GM19025 (cell line): ENCODE measurements around the gene MAGI1.

Experiments used
- ATAC-seq: cut with Tn5 transposase; IDR thresholded peaks from one replicate; pipeline ENCODE4 v1.9.1; 2021; ENCODE audit warnings: mild to moderate bottlenecking, low read depth, moderate library complexity; ENCODE audit not compliant: unreplicated experiment

MAGI1 gene

DNA sequence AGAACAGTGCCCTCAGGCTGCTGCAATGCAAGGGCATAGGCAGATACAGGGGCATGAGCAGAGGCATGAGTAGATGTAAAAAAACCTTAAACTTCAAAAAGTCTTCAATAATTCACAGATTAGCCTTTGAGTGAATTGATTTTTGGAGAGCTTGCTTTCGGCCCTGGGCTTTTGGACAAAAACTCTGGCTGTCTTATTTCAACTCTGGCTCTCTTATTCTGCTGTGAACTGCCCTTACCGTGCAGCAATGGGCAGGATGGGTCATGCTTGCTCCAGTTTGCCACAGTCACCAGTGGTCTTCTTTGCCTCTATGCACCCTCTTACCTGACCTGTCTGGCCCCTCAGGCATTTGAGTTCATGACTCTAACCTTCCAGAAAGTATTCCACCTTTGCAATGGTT is 555.7 kb downstream of the MAGI1 start:
- ATAC-seq, result no peak

DNA sequence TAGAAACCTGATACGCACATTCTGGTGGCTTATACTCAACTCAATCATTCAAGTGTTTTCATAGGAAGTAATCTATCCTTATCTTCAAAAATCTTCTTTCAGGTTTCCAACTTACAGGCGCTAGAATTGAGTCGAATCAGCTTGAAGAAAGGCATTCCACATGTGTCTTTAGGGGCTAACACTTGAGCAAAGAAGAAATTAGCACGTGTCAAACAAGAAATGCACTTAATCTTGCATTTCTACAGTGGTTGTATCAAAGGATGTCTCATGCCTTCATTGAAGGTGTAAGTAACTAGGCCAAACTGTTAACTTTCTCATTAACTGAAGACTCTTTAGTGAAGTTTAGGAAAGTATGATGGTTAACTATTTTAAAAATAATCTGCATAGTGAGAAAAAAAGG is 557.6 kb downstream of the MAGI1 start:
- no peak for ATAC-seq

DNA sequence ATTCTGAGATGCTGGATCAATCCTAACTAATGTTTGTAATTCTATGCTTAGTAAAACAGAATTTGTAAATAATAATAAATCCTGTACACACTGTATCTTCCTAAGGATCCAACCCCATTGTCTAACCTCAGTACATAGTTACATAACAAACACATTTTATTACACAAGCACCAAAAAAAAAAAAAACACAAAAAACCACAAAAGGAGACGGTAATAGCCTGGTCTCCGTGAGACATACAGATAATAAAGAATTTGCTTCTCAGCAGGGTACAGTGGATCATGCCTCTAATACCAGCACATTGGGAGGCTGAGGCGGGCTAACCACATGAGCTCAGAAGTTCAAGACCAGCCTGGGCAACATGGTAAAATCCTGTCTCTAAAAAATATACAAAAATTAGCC is 558.7 kb downstream of the MAGI1 start:
- no peak for ATAC-seq

DNA sequence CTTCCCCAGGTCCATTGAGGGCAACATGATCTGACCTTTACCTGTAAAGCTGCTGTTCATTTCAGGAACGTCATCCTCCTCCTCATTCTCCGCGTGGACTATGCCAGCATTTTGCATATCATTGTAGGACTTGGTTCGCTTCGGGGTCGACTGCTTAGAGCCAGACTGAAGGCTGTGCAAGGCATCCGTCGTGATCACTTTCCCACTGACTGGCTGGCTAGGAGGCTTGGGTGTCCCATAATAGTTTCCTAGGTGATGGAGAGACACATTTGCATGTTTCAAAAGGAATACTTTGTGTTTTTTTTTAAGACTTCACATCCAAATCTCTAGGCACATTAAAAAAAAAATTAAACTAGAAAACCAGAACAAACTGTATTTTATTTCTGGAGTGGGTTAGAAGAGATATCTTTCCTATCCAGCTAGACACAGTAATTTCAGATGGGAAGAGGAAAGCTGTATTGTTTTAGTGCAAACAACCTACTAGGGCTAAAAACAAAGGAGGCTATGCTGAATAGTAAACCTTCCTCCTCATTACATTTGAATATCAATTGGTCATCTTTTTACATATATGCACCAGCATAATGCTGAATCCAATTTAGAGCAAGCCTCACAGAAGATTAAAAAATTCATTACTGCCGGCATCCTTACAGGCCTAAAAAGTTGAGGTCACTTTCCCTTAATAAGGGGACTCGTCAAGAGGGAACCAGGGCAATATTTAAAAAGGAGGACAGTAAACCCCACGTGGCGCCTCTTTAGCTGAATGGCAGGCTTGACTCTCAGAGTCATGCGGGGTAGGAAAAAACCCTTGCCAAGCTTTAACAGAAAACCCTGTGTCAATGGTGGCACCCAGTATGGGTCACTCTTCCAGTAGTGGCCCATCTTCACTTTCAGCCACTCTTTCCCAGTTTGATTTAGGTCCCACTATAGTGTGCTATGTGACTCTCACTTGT is 559.9 kb downstream of the MAGI1 start:
- no peak for ATAC-seq

DNA sequence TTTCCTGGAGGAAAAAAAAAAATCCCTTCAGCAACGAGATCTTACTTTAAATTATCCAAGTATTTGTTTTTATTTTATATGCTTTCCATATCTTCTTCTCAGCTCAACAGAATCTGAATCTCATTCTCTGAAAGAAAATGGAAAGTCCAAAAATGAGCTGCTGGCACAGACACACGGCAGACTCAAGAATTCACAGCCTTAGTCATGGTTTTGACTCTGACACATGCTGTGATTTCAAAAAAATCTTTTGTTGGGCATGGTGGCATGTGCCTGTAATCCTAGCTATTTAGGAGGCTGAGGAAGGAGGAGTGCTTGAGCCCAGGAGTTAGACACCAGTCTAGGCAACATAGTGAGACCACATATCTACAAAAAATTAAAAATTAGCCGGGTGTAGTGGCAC is 565.0 kb downstream of the MAGI1 start:
- ATAC-seq, result no peak

DNA sequence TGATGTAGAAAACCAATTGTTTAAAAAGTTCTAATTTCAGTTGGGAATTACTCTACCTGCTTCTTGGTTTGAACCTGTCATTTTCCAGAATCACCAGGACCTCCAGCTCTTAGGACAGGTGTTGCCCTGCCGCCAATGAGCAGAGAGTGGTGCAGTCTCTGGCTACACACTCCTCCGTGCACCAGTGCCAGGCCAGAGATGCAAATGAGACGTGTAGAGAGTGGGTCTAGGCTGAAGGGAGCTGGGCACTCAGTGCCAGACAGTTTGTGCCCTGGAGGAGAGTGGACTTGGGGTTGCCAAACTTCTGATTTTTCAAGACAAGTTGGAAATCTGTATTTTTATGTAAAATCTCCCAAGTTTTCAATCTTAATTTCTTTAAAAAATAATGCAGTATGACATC is 566.2 kb downstream of the MAGI1 start:
- ATAC-seq, result no peak

DNA sequence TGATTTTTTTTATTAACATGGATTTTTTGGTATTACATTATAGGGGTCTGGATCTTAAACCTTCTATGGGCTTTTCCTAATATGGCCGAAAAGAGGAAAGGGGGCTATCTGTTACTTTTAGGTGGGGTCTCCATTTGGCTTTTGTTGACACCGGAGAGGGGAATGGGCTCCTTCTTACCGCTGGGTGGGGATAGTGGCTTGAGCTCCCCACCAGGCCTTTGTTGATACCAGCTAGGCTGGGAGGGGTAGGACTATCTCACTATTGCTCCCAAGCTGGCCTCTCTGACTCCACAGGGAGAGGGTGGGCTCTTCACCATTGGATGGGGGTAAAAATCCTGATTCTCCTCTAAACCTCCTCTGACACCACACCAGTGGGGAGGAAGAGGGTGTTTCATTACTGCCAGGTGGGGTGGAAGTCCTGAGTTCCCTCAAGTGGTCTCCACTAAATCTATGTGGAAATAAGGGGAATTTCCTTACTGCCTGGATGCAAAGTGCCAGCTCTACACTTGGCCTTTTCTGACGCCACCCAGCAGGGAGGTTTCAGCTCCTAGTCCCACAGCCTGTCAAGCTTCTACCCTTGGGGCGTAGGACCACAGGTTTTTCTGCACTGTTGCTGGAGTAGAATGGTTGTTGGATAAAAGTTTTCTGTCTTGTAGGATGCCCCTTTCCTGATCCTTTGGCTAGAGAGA is 572.3 kb downstream of the MAGI1 start:
- ATAC-seq, result no peak

DNA sequence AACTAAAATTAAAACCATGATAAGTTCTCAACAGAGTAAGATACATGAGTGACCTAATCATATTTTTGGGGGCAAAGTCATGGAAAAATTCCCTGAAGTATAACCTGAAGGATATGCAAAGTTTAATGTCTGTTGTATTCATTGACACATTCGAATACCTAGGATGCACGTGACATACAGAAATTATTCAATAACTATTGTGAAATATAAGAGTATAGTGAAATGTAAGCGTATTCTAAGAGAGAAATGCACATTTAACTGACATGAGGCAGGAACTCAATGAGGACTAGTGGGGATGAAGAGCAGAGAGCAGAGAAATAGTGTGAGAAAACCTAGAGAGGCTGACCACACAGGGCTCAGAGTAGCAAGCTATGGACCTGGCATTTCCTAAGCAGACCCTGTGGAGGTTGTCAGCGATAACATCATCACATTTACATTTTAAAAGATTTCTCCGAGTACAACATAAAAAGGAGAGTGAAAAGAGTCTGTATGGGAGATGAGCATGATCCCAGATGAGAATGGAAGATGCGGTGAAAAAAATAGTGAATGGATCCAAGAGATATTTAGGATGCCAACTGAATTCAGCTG is 588.8 kb downstream of the MAGI1 start:
- no peak for ATAC-seq

DNA sequence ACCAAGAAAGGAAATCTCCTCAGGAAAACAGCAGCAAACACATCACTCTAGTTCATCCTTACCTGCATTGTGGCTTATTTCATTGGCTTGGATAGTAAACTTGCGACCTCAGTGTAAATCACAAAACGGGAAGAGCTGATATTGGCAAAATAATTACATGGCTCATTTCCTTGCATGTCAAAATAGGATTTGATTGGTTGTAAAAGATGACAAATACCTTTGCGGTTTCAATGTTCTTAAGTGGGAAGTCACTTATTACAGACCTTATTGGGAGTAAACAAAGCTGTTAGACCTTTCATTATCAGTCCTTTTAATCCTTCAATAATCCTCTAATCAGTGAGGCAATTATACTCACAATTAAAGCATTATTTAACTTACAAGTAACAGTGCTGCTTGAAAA is 590.6 kb downstream of the MAGI1 start:
- no peak for ATAC-seq

DNA sequence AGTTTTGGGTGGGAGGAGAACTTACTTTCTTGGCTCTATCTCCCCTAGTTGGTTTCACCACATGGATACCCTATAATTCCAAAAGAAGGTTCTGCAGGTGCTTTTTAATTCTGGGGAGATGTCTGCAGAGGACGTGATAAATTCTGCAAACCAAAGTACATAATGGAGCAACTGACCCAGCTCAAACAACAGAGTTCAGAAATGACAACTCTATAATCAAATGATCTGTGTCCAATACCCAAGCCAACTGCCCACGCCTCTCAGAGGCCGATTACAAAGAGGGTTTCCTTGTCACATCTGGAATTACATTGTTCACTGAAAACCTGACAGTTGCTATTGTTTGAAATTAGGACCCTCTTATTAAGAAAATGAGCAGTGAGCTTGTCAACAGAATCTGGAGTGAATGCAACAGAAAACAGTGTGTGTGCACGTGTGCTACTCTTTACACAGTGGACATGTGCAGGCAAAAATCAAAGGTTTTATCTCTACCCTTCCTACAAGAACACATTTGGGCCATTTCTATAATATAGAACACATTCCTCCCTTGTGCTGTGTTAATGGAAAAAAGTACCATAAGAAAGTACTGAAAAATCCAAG is 593.0 kb downstream of the MAGI1 start:
- no peak for ATAC-seq

DNA sequence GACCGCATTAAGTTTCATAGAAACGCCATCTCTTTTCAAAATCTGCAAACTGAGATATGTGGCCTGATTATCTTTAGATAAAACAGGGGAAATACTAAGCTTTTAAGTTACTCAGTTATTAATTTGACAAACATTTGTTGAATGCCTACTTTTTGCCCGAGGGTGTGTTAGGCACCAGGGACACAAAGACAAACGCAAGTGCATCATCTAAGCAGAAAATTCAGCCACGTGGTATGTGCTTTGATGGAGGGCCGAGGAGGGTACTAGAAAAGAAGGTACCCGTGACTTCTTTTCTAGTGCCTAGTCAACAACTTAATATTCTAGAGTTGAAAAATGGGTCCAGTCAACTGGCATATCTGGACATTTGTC is 594.3 kb downstream of the MAGI1 start:
- ATAC-seq, result no peak

DNA sequence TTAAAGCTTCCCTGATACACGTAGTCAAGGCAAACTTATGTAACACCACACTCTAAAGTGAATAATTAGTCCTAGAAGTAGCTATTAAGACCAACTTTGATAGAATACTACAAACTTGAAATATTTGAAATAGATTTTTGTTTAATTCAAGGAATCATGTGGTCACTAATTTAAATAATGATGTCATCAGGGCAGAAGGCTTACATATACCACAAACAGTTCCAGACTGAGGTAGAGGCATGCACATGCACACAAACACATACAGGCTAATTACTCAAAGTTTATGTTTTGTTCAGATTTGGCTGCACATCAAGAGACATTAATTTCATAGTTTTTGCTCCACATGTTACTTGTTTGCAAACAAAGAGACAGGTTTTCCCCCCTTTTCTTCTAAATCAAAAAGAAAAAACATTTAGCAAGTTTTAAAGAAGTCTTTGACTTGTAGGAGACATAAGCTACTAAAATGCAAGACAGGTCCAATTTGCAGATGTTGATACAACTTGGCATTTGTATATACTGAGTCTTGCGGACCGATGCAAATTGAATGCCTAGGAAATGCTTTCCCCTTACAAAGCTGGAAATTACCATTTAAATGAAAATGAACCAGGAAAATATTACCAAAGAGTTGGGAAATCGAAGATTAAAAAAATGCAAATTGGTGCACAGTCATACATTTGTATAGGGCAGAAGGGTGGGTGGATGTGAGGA is 594.8 kb downstream of the MAGI1 start:
- ATAC-seq, result no peak

DNA sequence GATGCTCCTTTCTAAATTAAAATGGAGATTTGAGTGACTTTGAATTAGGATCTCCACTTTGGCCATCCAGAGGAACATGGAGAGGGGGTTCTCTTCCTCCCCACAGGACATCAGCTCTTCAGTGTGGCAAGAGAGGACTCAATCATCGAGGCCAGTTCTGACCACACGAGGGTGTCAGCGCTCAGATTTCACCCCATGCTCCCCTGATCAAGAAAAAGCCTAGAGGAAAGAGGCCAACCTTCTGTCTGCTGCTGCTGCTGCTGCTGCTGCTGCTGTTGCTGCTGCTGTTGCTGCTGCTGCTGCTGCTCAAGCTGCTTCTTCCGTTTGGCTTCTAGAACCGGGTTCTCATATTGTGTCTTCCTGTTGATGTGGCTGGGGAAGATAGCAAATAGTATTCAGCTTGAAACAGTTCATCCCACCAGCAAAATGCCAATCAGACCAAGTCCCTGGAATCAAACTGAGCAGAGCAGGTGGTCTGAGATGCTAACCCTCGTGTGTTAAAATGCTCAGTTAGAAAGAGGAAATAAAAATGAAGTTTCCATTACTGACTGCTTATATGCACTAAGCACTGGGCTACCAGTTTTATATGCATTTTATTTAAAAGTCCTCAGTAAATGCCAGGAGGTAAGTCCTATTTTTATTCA is 599.0 kb downstream of the MAGI1 start:
- no peak for ATAC-seq

DNA sequence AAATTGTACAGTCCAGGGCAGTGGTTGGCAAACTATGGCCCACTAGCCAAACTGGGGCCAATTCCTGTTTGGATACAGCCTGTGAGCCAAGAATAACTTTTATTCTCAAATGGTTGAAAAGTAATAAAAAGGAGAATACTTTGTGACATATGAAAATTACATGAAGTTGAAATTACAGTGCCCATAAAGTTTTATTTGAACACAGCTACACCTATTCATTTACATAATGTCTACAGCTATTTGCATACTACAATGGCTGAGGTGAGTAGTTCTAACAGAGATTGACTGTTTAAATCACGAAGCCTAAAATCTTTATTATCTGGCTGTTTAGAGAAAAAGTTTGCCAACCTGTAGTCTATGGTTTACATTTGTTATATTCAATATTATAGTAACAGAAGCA is 600.1 kb downstream of the MAGI1 start:
- ATAC-seq, result no peak

DNA sequence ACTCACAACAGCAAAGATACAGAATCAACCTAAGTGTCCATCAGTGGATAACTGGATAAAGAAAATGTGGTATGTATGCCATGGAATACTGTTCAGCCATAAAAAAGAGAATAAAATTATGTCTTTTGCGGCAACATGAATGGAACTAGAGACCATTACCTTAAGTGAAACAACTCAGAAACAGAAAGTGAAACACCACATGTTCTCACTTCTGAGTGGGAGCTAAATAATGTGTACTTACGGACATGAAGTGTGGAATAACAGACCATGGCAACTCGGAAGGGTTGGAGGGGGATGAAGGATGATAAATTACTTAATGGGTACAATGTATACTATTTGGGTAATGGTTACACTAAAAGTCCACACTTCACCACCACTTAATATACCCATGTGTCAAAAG is 600.6 kb downstream of the MAGI1 start:
- no peak for ATAC-seq

DNA sequence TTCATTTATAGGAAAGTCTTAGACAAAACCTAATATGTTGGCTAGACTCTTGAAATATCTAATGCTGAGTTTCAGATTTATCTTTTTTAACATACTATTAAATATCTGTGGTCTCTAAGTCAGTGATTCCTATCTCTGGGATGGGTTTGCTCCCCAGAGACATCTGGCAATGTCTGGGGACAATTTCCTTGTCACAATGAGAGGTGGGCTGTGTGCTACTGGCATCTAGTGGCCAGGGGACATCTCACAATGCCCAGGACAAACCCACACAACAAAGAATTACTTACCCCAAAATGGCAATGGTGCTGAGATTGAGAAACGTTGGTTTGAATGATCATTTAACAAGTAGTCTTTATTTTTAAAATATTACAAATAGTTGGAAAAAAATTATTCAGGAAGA is 602.1 kb downstream of the MAGI1 start:
- ATAC-seq, result no peak

DNA sequence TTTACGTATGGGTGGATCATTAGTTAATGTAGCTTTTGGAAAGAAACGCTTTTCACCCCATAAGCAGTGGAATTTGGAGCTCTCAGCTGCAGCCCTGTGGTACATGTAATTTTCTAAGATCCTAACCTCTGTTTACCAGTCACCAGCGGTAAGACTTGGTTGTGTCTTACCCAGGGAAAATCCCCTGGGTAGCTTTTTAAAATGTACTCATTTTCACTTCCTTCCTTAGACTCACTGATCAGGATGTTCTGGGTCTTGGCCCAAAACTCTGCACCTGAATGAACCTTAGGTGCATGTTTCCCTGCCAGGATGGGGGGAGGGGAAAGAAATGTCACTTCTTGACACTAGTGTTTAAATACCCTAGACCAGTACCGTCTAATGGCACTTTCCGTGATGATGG is 605.2 kb downstream of the MAGI1 start:
- ATAC-seq, result peak; percentile 52

DNA sequence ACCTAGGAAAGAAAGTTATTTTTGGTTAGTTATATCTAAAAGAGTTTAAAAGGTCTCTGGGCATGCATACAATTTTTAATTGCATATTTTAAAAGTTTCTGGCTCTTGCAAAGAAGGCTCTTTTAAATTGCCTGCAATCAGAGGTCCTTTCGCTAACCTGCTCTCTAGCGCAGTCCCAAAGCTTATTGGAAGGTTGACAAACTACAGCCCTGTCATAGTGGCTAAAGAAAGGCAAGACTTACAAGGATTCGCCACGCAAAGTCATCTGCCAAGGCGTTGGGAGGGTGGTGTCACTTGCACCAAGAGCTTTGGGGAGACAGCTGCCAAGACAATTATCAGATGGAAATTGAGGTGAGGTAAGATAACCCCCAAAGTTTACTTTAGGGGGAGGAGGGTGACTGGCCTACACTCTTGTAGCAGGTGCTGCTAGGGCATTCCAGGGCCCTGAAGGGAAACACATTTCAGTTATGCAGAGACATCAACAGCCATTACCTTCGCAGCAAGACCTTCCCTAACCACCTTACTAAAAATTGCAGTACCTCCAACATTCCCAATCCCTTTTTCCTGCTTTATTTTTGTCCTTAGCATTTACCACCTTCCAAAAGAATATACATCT is 606.2 kb downstream of the MAGI1 start:
- ATAC-seq, result no peak

DNA sequence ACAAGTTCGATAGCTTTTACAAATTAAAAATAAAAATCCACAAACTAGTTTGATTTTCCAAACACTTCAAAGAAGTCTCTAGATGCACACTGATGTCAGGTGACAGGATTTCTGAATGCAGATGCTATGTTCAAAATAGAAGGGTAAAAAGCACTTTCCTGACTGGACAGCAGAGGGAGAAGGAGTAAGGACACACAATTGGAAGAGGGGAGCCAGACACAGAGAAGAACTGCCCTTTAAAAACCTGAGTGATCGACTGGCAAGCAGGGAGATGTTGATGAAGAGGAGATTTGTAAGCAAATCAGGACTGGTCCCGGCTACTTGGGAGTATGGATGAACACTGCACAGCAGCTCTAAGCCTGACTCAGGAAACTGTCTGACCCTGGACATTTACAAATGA is 612.8 kb downstream of the MAGI1 start:
- ATAC-seq, result no peak

DNA sequence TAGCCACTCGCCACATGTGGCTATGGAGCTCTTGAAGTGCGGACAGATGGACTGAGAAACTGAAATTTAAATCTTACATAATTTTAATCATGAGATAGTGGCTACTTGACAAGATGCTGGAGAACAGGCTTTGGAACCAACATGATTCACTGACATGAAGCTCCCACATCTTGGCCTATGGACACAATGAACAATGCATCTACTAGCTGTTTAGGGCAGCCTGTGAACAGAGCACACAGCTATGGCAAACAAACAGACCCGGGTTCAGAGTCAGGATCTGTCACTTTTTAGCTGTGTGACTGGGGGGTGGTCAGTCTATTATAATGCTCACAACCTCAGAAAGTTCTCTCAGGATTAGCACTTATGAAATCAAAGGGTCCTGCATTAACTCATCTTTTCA is 616.6 kb downstream of the MAGI1 start:
- ATAC-seq, result no peak
